ENCODE results near the gene STARD5.
"Not testable (repeated sequence)": the region's sequence is repeated elsewhere in the genome, so short reads cannot be mapped to it uniquely, and the experiment has no call there.

Gene STARD5

DNA sequence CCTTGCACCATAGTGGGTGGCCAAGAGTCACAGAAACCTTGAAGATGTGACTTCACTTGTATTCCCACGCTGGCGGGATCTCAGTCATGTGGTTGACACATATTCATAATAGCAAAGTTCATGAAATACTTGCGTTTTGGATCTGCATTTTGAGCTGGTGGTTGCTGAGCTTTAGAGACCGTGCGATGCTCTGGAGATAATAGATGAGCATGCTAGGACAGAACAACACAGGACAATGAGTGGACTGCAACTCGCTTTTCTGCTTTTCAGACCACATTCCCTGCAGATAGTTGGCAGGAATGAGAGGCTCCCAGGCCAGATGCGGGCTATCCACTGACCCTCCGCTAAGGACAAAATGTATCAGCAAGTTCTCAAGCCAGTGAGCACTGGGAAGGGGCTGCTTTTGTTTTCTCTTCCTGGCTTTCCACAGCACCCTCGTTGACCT, 13.8 kb upstream of the STARD5 start:
- DNase-seq (ENCODE audit: low read depth in 1 of 2, low spot score in 1 of 2), result no peak

DNA sequence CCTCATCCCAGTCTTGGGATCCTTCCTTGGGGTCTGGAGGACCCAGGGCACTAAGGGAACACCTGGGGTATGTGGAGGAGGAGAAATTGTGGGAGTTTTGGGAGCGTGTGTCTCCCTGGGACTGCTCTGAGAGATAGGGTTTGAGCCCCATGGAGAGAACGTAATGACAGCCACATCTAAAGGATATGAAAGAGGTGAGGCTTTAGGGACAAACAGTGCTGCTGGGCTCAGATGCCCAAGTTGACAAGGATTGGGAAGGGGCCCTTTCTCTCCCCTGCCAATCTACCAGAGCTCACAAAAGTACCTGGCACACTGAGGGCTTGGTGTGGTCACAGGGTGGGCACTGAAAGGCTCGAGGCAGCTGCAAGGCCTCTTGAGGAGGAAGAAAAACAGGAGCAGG, 13.3 kb upstream of the STARD5 start:
- no peak for DNase-seq (ENCODE audit: low read depth in 1 of 2, low spot score in 1 of 2)

DNA sequence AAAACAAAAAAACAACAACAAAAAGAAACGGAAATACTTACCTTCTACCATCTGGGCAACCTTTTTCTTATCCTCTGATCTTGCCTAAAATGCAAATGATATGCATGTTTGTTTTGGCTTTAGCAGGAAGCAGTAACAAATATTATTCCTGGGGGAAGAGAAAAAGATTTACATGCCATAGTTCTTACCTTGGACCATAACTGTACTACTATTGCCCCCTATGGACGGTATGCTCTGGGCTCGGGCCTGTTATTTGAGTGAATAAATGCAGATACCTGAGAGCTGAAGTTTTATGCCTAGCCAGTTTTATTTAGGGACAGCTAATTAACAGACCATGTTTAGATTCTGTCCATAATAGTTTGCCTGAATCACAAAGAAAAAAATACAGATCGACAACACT, 12.6 kb upstream of the STARD5 start:
- no peak for DNase-seq (ENCODE audit: low read depth in 1 of 2, low spot score in 1 of 2)

DNA sequence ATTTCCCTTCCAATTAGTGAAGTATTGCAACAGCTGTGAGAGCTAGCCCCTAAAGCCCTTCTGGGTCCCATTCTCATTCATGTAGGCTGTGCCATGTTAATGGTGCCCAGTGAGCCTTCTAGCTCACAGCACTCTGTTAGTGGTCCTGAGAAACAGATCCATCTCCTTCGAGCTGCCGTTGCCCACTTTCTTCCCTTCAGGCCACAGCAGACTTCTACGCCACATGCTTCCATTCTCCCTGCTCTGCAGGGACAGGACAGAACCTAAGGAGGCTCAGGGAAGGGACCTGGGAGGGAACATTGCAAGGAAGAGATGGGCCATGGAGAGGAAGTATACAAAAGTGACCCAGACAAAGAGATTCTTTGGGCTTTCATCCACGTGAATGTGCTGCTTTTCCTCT, 11.7 kb upstream of the STARD5 start:
- DNase-seq (ENCODE audit: low read depth in 1 of 2, low spot score in 1 of 2), result no peak

DNA sequence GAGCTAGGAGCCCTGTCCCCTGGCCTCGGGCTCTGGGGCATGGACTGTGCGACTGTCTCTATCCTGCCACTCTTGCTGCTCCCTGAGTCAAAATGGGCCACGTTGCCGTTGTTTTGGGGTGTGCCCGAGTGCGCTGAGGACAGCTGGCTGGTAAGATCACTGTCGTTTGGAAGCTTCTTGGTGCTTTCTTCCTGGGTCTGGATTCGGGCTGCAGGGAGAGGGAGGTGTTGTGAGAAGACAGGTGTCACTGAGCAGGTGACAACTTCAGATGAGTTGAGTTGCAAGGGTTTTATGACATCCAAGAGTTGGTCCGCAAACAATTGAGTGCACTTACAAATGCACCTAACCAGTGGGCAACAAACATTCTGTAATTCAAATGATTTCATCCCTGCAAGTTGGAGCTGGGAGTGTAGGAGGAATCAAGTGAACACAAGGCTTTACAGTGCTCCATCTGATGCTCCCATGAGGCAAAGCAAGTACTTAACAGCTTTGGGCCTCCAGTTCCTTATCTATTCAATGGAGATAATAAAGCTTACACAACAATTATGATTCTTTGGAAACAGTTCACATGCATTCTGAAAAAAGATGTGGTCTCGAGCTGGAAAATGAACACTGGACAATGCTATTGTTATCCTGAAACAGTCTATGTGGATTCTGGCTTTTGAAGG, 11.0 kb upstream of the STARD5 start:
- no peak for DNase-seq (ENCODE audit: low read depth in 1 of 2, low spot score in 1 of 2)

DNA sequence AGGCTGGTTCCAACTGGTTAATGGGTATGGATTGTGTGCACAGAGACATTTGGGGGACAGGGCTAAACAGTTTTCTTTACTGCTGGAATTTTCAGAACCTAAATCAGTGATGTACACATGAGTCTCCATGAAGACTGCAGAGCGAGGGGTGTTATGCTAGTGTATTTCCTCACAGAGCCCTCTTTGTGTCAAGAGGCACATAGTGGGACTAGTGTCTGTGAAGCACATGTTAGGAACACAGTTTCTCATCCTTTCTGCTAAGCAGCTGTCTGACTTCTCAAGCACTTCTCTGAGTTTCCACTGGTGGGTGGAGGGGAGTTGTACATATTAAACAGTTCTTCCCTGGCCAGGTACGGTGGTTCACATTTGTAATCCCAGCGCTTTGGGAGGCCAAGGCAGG, 9.4 kb upstream of the STARD5 start:
- no peak for DNase-seq (ENCODE audit: low read depth in 1 of 2, low spot score in 1 of 2)

DNA sequence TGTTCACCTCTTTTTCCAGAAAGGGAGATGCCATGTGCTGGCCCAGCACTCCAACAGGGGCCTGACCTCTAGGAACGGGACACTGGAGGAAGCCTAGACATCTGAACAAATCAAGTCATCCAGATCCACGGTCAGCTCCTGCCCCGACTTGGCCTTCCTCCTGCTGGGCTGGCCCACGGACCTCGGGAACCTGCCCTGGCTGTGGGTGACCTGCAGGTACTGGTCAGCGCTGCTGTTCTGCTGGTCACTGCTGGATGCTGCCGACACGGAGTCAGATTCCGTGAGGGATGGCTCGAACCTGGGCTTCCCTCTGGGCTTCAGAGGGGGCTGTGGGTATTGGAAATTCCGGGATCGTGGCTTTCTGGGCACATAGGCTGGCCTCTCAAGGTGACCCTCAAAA, 8.4 kb upstream of the STARD5 start:
- DNase-seq (ENCODE audit: low read depth in 1 of 2, low spot score in 1 of 2), result no peak

DNA sequence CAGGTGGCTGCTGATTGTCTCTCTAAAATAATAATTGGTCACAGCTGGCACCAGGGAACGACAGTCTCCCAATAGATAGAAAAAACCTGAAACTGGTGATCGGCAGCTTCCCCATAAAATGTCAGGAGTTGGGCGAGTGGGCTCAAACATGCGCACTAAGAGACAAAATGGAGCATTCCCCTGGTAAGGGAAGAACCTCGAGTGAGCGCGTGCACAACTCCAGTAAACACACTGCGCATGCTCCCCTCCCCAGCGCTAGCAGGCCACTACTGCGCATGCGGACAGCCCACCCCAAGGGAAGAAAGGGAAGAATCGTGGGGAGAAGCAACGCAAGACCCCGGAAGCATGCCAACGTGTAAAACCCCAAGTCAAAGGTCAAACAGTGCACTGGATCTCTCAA, 7.7 kb upstream of the STARD5 start:
- DNase-seq (ENCODE audit: low read depth in 1 of 2, low spot score in 1 of 2), result no peak

DNA sequence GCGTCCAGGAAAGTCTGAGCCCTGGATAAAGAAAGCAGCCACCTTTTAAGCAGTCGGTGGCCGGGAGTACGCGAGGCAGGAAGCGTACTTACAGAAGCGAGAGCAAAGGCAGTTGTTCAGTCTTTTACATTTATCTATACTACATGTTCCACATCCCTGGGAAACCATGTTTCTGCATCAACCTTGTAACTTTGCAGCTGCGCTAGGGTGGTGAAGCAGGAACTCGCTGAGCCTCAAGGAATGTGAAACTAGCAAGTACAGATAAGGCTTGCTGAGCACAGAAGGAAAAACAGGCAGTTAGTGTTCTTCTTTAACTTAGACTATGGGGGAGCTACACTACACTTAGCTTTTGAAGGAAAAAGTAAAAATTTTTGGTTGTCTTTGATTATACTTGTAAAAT, 7.2 kb upstream of the STARD5 start:
- not testable (repeated sequence) for DNase-seq (ENCODE audit: low read depth in 1 of 2, low spot score in 1 of 2)

DNA sequence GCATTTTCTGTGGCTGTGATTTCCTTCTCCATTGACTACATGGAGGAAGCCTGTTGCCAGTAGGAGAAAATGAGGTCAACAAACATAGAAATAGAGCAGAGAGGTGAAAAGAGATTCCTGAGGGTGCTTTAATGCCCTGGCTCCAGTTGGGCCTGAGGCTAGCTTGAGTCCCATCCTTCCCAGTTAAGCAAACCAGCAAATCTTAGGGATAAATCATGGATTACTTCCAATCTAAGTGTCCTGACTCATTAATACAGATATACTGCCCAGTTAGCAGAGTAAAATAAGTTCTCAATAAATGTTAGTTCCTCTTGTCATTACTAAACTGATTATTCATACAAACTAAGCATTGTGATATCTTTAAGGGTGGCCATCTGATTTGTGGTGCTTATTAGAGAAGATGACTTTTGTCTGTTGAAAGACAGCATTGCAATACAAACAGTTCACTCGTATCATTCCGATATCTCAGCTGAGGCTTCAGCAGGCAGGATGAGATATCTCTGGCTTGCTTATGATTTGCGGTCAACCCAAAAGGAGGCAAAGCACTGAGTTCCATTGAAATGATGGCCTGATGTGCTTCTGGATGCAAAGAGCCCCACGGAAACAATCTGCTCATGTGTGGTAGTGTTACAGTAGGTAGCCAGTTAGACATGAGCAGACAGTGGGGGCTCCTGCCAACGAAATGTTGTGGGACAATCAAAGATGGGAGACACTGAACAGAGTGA, 6.6 kb upstream of the STARD5 start:
- no peak for DNase-seq (ENCODE audit: low read depth in 1 of 2, low spot score in 1 of 2)

DNA sequence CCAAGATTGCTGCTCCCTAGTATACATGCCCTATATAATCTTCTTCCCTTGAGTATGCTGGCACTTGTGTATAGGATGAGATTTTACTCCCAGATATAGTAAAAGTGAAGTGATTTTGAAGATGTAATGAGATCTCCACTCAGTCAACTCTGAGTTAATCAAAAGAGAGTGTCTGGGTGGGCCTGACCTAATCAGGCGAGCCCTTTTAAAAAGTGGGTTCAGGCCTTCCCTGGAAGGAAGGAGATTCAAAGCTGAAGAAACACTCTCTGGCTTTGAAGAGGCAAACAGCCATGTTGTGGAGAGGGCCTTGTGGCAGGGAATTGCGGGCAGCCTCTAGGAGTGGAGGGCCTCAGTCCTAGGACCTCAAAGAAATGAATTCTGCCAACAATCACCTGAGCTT, 5.5 kb upstream of the STARD5 start:
- no peak for DNase-seq (ENCODE audit: low read depth in 1 of 2, low spot score in 1 of 2)

DNA sequence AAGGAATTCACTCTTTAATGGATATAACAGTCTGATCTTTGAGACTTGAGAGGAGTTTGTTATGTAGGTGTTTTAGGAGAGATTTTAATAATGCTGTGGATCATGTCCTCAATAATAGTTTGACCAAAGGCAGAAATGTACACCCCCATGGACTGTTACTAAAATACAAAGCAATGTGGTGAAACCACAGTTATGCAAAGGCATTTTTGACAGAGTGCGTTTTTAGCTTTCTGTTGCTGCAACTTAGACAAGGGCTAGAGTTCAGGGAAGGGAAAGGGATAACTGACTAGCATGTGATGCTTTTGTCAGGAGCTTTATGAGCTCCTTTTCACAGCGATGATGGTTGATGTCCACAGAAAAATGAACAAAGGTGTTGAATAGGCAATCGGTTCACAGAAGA, 3.6 kb upstream of the STARD5 start:
- DNase-seq (ENCODE audit: low read depth in 1 of 2, low spot score in 1 of 2), result no peak

DNA sequence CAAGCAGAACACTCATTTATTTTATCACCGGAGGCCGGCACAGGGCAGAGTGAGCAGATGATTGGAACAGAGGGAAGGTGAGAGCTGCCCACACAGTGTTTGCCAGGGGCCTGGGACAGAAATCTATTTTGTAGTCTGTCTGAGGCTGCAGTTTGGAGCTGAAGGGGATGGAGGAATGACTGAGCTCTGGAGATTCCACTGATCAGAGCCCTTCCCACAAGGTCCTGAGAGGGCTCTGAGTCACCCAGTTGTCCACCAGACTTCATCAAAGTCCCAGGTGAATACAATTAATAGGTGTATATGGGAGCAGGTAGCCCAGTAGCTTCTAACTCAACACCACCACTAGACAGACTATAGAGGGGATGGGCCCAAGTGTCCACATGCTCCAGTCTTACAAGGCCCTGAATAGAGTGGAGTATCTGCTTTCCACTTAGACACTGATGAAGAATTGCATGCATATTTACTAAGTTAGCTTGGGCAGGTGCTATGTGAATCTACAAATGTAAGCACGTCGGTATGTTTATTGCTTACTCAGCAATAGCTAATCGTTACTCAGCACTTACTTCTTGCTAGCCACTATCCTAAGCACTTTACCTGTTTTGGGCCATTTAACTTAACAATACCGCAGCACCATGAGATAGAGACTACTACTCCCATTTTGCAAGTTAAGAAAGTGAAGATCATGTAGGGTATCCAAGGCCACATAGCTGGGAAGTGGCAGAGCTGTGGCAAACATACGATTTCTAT, 2.7 kb upstream of the STARD5 start:
- DNase-seq (ENCODE audit: low read depth in 1 of 2, low spot score in 1 of 2), result no peak

DNA sequence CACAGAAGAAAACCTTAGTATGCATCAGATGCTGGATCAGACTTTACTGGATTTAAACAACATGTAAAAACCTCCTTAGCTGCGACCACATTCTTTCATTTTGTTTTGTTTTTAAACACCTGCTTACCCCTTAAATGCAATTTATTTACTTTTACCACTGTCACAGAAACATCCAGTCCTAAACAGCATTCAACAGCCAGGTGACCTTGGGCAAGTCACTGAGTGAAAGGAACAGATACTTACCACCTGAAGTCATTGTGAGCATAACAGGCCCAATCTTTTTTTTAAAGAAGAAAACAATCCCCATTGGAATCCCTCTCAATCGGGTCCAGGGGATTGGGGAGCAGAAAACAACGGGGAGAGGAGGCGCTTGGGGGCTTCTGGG, 390 bp downstream of the STARD5 start:
- no peak for DNase-seq (ENCODE audit: low read depth in 1 of 2, low spot score in 1 of 2)

DNA sequence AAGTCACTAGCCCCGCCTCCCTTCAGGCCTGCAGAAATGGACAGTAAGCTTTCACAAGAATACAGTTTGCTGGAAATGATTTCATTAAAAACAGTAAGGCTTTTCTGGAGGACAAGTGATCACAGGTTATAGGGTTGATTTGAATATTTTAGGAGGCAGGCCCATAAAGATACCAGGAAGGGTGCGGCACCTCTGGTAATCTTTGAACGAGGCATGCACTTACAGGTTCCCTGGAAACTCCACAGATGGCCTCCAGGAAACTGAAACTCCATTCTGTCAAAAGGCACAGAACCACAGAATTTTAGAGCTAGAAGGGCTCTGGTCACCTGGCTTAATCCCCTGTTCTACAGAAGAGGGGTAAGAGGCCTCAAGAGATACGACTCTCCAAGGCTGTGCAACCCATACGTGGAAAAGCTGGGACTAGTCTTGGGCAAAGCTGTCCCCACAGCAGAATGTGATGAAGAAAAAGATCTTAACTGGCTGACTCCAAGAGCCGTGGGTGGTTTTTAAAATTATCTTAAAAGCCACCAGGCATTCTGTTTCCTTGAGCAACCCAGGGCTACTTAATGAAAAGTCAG, 1.2 kb downstream of the STARD5 start:
- no peak for DNase-seq (ENCODE audit: low read depth in 1 of 2, low spot score in 1 of 2)

DNA sequence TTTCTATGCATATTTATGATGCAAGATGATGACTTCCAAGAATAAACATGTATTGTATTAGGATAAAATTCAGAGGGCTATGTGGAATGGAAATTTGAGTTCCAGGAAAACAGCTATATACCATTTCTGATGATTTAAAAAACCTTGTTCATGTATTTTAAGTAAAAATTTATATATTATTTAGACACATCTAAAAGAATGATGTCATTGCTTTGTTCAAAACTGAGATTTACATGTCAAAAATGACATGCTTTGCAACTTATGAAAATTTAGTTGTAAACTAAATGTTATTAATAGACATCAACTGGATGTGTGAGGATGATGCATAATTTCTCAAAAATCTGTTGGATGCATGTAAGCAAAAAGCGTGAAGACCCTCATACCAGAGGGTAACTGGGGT, 2.3 kb downstream of the STARD5 start:
- DNase-seq (ENCODE audit: low read depth in 1 of 2, low spot score in 1 of 2), result no peak

DNA sequence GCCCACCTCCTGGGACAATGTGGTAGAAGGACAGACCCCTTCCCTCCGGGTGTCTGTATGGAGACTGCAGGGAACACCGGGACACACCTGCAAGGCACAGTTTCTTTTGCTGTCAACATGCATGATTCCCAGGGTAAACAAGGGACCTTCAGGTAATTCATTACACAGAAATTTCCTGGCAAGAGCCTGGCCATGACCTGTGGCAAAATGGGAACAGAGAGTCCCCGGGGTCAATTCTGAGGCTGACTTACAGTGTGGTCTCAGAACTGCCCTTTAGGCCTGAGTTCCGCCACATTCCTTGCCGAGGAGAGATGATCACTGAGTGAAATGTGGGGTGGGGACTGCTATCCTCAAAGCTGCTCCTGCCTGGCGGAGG, 6.3 kb downstream of the STARD5 start:
- DNase-seq (ENCODE audit: low read depth in 1 of 2, low spot score in 1 of 2), result no peak

DNA sequence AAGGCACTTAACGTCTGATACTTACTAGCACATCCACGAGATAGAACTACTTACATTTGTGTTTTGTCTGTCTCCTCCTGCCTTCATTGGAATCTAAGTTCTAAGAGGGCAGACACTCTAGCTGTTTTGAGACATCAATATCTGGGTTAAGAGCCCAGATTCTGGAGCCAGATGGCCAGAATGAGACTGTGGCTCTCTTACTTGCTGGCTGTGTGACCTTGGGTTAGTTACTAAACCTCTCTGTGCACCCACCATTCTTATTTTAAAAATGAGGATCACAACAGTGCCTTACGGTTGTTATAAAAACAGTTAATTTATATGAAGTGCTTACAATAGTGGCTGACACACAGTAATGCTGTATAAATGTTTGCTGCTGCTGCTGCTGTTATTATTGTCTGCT, 7.7 kb downstream of the STARD5 start:
- DNase-seq (ENCODE audit: low read depth in 1 of 2, low spot score in 1 of 2), result no peak

DNA sequence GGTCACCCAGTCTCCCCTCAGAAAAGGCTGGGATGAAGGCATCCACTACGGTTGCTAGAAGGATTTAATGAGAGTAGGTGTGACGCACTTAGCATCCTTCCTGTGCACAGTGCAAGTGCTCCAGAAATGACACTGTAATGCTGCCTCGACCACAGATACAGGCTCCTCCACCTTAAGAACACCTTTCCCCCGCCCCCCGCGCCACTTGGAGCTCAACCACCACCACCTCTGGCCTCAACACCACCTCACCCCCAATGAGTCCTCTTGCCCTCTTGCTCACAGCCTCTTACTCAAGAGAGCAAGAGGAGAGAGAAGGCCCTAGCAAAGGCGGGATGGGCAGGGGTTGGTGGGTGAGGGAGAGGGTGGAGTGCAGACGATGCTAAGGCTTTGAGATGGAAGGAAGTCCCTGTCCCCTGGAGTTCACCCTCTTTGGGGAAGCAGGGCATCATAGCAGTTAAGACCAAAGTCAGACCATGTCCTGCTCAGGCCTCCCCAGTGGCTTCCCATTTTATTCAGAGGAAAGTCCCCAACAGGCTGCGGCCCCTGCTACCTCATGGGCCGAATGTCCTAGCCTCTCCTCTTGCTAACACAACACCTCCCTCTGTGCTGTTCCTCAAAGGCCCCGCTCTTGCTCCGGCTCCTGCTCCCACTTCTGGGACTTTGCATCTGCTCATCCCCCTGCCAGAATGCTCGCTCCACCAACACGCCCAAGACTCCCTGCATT, 8.3 kb downstream of the STARD5 start:
- no peak for DNase-seq (ENCODE audit: low read depth in 1 of 2, low spot score in 1 of 2)

DNA sequence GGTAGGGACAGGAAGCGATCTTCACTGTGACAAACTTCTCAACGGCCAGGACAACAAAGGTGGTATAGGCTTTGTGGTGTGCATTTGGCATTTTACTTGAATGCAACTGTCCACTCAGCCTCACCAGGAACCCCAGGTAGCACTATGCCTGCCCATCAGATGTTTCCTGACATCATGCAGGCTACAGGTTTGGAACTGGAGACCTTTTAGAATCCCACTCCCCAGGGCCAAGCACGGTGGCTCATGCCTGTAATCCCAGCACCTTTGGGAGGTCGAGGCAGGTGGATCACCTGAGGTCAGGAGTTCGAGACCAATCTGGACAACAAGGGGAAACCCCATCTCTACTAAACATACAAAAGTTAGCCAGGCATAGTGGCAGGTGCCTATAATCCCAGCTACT, 9.6 kb downstream of the STARD5 start:
- no peak for DNase-seq (ENCODE audit: low read depth in 1 of 2, low spot score in 1 of 2)

DNA sequence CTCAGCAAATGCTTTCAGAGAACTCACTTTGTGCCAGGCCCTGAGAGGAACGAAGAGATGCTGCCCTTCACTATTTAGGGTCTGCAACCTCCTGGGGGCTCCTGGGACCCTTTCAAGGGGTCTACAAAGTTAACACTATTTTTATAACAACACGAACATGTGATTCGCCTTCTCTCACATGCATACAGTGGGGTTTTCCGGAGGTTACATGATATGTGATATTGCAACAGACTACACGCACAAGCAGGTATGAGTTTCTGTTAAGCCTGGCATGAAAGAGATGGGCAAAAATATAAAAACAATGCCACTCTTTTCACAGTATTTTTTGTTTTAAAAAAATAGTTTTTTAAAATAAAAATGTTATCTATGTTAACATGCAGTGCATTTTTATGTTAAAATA, 10.3 kb downstream of the STARD5 start:
- no peak for DNase-seq (ENCODE audit: low read depth in 1 of 2, low spot score in 1 of 2)

Measured in activated T-helper 1 cell treated with anti-CD3 and anti-CD28 coated beads, Interleukin-2, amount 50 U/mL, for 16 hours (primary cell).